Mesendoderm (in vitro differentiated cells): ENCODE results near the gene NEMP2.

Experiments
- DNase-seq: peaks from one replicate; pipeline ENCODE4 v3.0.0; 2013
- H2AK5ac ChIP-seq: 2 replicates; pipeline ENCODE4 v1.6.1; 2013; ENCODE audit warnings: low read length, inconsistent platforms
- H2BK120ac ChIP-seq: 2 replicates; pipeline ENCODE4 v1.6.1; 2013; ENCODE audit warnings: low read depth, mild to moderate bottlenecking, low read length, moderate library complexity, mixed read lengths
- H2BK15ac ChIP-seq: replicated peaks from 2 replicates; pipeline ENCODE4 v1.6.1; 2013; ENCODE audit warnings: low read depth, mild to moderate bottlenecking, moderate library complexity
- H2BK5ac ChIP-seq: 2 replicates; pipeline ENCODE4 v1.6.1; 2013; ENCODE audit warnings: low read length, inconsistent platforms
- H3K18ac ChIP-seq: 2 replicates; pipeline ENCODE4 v1.6.1; 2013; ENCODE audit warnings: mild to moderate bottlenecking, low read length, mixed read lengths
- H3K23ac ChIP-seq: one replicate; pipeline ENCODE4 v1.6.1; 2013; ENCODE audit warnings: low read length
- H3K27ac ChIP-seq: 2 replicates; pipeline ENCODE4 v1.5.1; 2013; ENCODE audit warnings: low read depth, mild to moderate bottlenecking, inconsistent platforms, low read length, moderate library complexity
- H3K27me3 ChIP-seq: 2 replicates; pipeline ENCODE4 v1.6.1; 2013; ENCODE audit warnings: low read length, control low read depth, mild to moderate bottlenecking, inconsistent platforms; ENCODE audit not compliant: insufficient read depth, poor library complexity
- H3K36me3 ChIP-seq: 2 replicates; pipeline ENCODE4 v1.6.1; 2013; ENCODE audit warnings: low read length, inconsistent platforms; ENCODE audit not compliant: control insufficient read depth, insufficient read depth
- H3K4ac ChIP-seq: one replicate; pipeline ENCODE4 v1.6.1; 2013; ENCODE audit warnings: low read depth, mild to moderate bottlenecking, low read length, moderate library complexity
- H3K4me1 ChIP-seq: 2 replicates; pipeline ENCODE4 v1.6.1; 2013; ENCODE audit warnings: low read depth, low read length, inconsistent platforms; ENCODE audit not compliant: control insufficient read depth
- H3K4me2 ChIP-seq: 2 replicates; pipeline ENCODE4 v1.6.1; 2013; ENCODE audit warnings: low read length
- H3K4me3 ChIP-seq: 2 replicates; pipeline ENCODE4 v1.5.1; 2013; ENCODE audit warnings: mild to moderate bottlenecking, low read length
- H3K56ac ChIP-seq: one replicate; pipeline ENCODE4 v1.6.1; 2013; ENCODE audit warnings: low read length
- H3K79me1 ChIP-seq: 2 replicates; pipeline ENCODE4 v1.6.1; 2013; ENCODE audit warnings: low read length, inconsistent platforms
- H3K79me2 ChIP-seq: 2 replicates; pipeline ENCODE4 v1.6.1; 2013; ENCODE audit warnings: mild to moderate bottlenecking, low read length; ENCODE audit not compliant: control insufficient read depth, insufficient read depth
- H3K9ac ChIP-seq: 2 replicates; pipeline ENCODE4 v1.6.1; 2013; ENCODE audit warnings: low read length, inconsistent platforms
- H4K5ac ChIP-seq: one replicate; pipeline ENCODE4 v1.6.1; 2013; ENCODE audit warnings: low read length
- H4K8ac ChIP-seq: one replicate; pipeline ENCODE4 v1.6.1; 2013; ENCODE audit warnings: low read depth, mild to moderate bottlenecking, control low read depth, low read length, moderate library complexity
- WGBS: extraction: QIAGEN DNeasy Blood & Tissue Kit; methylation state at CpG from one replicate; pipeline ENCODE4 v1.1.7; 2013; ENCODE audit warnings: low lambda C conversion rate, missing lambda C conversion rate; ENCODE audit not compliant: insufficient coverage; ENCODE audit errors: extremely low coverage; 5-methylcytosine and 5-hydroxymethylcytosine counted together

NEMP2 gene

GRCh38 chr2:190507135-190507534 is 27.4 kb downstream of the NEMP2 start:
- no peak overlapping the region for H2BK15ac ChIP-seq

GRCh38 chr2:190506666-190507065 is 27.9 kb downstream of the NEMP2 start:
- H4K8ac ChIP-seq, result no peak overlapping the region
- H3K23ac ChIP-seq, result no peak overlapping the region
- no peak overlapping the region for H3K56ac ChIP-seq
- H3K9ac ChIP-seq, result no peak overlapping the region
- no peak overlapping the region for H3K18ac ChIP-seq
- H3K36me3 ChIP-seq, result no peaks in the 10 kb centered on the region
- DNase-seq, result no peak
- H3K4ac ChIP-seq, result no peak overlapping the region
- no peak overlapping the region for H2BK5ac ChIP-seq
- WGBS, result no CpG with 5 or more reads among the region's 2 CpGs
- no peaks in the 10 kb centered on the region for H3K27me3 ChIP-seq
- H2BK120ac ChIP-seq, result no peak overlapping the region
- no peaks in the 10 kb centered on the region for H3K79me1 ChIP-seq
- no peak overlapping the region for H3K4me2 ChIP-seq
- H2BK15ac ChIP-seq, result no peak overlapping the region
- H3K27ac ChIP-seq, result no peak overlapping the region
- H3K4me3 ChIP-seq, result no peak overlapping the region
- H4K5ac ChIP-seq, result no peak overlapping the region
- H2AK5ac ChIP-seq, result no peak overlapping the region
- H3K4me1 ChIP-seq, result no peaks in the 10 kb centered on the region
- no peaks in the 10 kb centered on the region for H3K79me2 ChIP-seq

More at GRCh38 chr2:190507135-190507534, 27.4 kb downstream of the NEMP2 start:
- H3K79me2 ChIP-seq, result no peaks in the 10 kb centered on the region
- H3K27ac ChIP-seq, result no peak overlapping the region
- H3K4ac ChIP-seq, result no peak overlapping the region
- no peak overlapping the region for H4K5ac ChIP-seq
- no peak overlapping the region for H3K18ac ChIP-seq
- no peak overlapping the region for H2BK120ac ChIP-seq
- H3K4me3 ChIP-seq, result no peak overlapping the region
- no peak overlapping the region for H2BK5ac ChIP-seq
- H3K4me2 ChIP-seq, result no peak overlapping the region
- H3K23ac ChIP-seq, result no peak overlapping the region
- no peaks in the 10 kb centered on the region for H3K27me3 ChIP-seq
- WGBS, result no CpG with 5 or more reads among the region's 4 CpGs
- no peak overlapping the region for H3K9ac ChIP-seq
- no peak overlapping the region for H3K56ac ChIP-seq
- H3K79me1 ChIP-seq, result no peaks in the 10 kb centered on the region
- no peak overlapping the region for H2AK5ac ChIP-seq
- DNase-seq, result no peak
- H3K36me3 ChIP-seq, result no peaks in the 10 kb centered on the region
- no peak overlapping the region for H4K8ac ChIP-seq
- H3K4me1 ChIP-seq, result no peaks in the 10 kb centered on the region

- Histone ChIP-seq H3K4me1 (no peaks in the 10 kb centered on the region), H2BK15ac (no peak overlapping the region), H2BK120ac (no peak overlapping the region), H4K8ac (no peak overlapping the region), H3K79me1 (no peaks in the 10 kb centered on the region), H4K5ac (no peak overlapping the region), H3K18ac (no peak overlapping the region), H3K79me2 (no peaks in the 10 kb centered on the region), H3K27me3 (no peaks in the 10 kb centered on the region), H2AK5ac (no peak overlapping the region), H3K23ac (no peak overlapping the region), H3K4ac (no peak overlapping the region), H3K27ac (no peak overlapping the region), H3K4me3 (no peak overlapping the region), H2BK5ac (no peak overlapping the region), H3K56ac (no peak overlapping the region), H3K9ac (no peak overlapping the region), H3K36me3 (no peaks in the 10 kb centered on the region), H3K4me2 (no peak overlapping the region)
- DNase-seq, result no peak
- no CpG with 5 or more reads among the region's 1 CpG for WGBS
These were observed 28.8 kb downstream of the NEMP2 start for GRCh38 chr2:190505696-190506095.

- H2BK15ac ChIP-seq, result no peak overlapping the region
- no CpG with 5 or more reads among the region's 3 CpGs for WGBS
- H3K79me1 ChIP-seq, result no peaks in the 10 kb centered on the region
- no peak overlapping the region for H3K4me2 ChIP-seq
- no peaks in the 10 kb centered on the region for H3K79me2 ChIP-seq
- no peak overlapping the region for H3K18ac ChIP-seq
- no peak overlapping the region for H3K4me3 ChIP-seq
- no peak overlapping the region for H4K5ac ChIP-seq
- DNase-seq, result no peak
- no peak overlapping the region for H2AK5ac ChIP-seq
- no peak overlapping the region for H3K27ac ChIP-seq
- no peaks in the 10 kb centered on the region for H3K27me3 ChIP-seq
- no peak overlapping the region for H2BK5ac ChIP-seq
- no peak overlapping the region for H3K9ac ChIP-seq
- no peak overlapping the region for H3K56ac ChIP-seq
- no peak overlapping the region for H3K23ac ChIP-seq
- no peak overlapping the region for H3K4ac ChIP-seq
- H4K8ac ChIP-seq, result no peak overlapping the region
- no peaks in the 10 kb centered on the region for H3K4me1 ChIP-seq
- H3K36me3 ChIP-seq, result no peaks in the 10 kb centered on the region
- no peak overlapping the region for H2BK120ac ChIP-seq
These were observed 29.6 kb downstream of the NEMP2 start for GRCh38 chr2:190504912-190505311.

GRCh38 chr2:190503088-190503487 is 31.4 kb downstream of the NEMP2 start:
- H3K18ac ChIP-seq, result no peak overlapping the region
- H2AK5ac ChIP-seq, result no peak overlapping the region
- H3K56ac ChIP-seq, result no peak overlapping the region
- H4K5ac ChIP-seq, result no peak overlapping the region
- H3K79me2 ChIP-seq, result no peaks in the 10 kb centered on the region
- no peaks in the 10 kb centered on the region for H3K27me3 ChIP-seq
- H3K4me1 ChIP-seq, result no peaks in the 10 kb centered on the region
- H3K9ac ChIP-seq, result no peak overlapping the region
- H3K4me3 ChIP-seq, result no peak overlapping the region
- H3K27ac ChIP-seq, result no peak overlapping the region
- H3K4ac ChIP-seq, result no peak overlapping the region
- H2BK15ac ChIP-seq, result no peak overlapping the region
- H3K23ac ChIP-seq, result no peak overlapping the region
- no peak for DNase-seq
- no peak overlapping the region for H4K8ac ChIP-seq
- H2BK120ac ChIP-seq, result no peak overlapping the region
- H3K79me1 ChIP-seq, result no peaks in the 10 kb centered on the region
- H3K36me3 ChIP-seq, result no peaks in the 10 kb centered on the region
- no CpG with 5 or more reads among the region's 3 CpGs for WGBS
- H2BK5ac ChIP-seq, result no peak overlapping the region
- no peak overlapping the region for H3K4me2 ChIP-seq

- no peak overlapping the region for H3K56ac ChIP-seq
- no CpG with 5 or more reads among the region's 3 CpGs for WGBS
- no peak overlapping the region for H3K4me2 ChIP-seq
- H4K5ac ChIP-seq, result no peak overlapping the region
- no peak overlapping the region for H2BK5ac ChIP-seq
- no peak overlapping the region for H3K23ac ChIP-seq
- H3K4me1 ChIP-seq, result no peaks in the 10 kb centered on the region
- no peak overlapping the region for H2BK15ac ChIP-seq
- H2AK5ac ChIP-seq, result no peak overlapping the region
- H3K27me3 ChIP-seq, result no peaks in the 10 kb centered on the region
- no peak overlapping the region for H3K4ac ChIP-seq
- H3K18ac ChIP-seq, result no peak overlapping the region
- H3K4me3 ChIP-seq, result no peak overlapping the region
- no peak overlapping the region for H2BK120ac ChIP-seq
- no peak overlapping the region for H3K27ac ChIP-seq
- no peaks in the 10 kb centered on the region for H3K36me3 ChIP-seq
- H3K9ac ChIP-seq, result no peak overlapping the region
- H4K8ac ChIP-seq, result no peak overlapping the region
- H3K79me2 ChIP-seq, result no peaks in the 10 kb centered on the region
- no peaks in the 10 kb centered on the region for H3K79me1 ChIP-seq
- DNase-seq, result no peak
These were observed 32.7 kb downstream of the NEMP2 start for GRCh38 chr2:190501702-190502407.
